Panc1 (cell line): ENCODE results near the gene CYB5R2.

ENCODE experiments used
- SIN3A ChIP-seq: IDR thresholded peaks from 2 replicates; pipeline ENCODE4 v1.6.1; 2012; ENCODE audit warnings: low read depth, mild to moderate bottlenecking, low read length, moderate library complexity, borderline replicate concordance; ENCODE audit not compliant: insufficient read depth
- TF ChIP-seq, protein P1 (sequence below): fragments of 450-650 bp; IDR thresholded peaks from 2 replicates; pipeline ENCODE4 v1.5.1; 2017; ENCODE audit warnings: mild to moderate bottlenecking
- TF ChIP-seq, protein P2 (sequence below), 2 experiments: IDR thresholded peaks; 2 replicates each; pipeline ENCODE4 v1.6.1; 2011 to 2012; ENCODE audit warnings: low read depth in 2 of 2, control low read depth in 1 of 2, low read length in 1 of 2, mild to moderate bottlenecking in 1 of 2, moderate library complexity in 1 of 2; ENCODE audit not compliant: insufficient read depth in 1 of 2

DNA sequence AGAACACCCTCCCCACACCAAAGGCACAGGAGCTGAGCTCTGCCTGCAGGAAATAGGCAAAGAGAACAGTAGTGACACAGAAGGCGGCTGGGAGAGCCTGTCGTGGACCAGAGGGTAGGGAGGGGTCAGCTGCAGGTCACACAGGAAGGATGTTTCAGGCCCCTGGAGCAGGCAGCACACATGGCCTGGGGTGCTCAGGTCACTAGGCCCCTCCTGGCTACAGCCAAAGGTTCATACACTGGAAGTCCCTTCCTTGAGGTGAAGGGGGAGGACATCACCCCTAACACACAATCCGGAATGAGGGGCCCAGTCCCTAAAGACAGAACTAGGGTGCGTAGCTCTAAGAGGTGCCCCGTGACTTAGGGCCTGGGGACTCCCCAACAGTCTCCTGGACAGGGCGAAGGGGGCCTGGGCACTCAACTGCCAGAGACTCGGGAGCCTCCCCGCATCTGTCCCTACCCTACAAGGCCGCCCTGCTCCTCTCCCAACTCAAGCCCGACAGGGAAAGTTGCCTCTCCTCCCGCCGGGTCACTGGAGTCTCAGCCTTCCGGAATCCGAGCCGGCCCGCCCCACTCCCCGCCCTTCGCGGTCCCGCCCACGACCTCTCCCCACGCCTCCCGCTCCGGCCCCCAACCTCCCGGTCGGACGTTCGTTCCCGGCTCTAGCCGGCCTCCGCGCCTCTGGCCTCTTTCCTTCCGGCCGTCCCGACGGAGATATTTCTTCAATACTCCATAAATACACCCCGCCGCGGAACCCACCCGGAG lies at the start of gene CYB5R2:
- TF ChIP-seq, protein P1, sequence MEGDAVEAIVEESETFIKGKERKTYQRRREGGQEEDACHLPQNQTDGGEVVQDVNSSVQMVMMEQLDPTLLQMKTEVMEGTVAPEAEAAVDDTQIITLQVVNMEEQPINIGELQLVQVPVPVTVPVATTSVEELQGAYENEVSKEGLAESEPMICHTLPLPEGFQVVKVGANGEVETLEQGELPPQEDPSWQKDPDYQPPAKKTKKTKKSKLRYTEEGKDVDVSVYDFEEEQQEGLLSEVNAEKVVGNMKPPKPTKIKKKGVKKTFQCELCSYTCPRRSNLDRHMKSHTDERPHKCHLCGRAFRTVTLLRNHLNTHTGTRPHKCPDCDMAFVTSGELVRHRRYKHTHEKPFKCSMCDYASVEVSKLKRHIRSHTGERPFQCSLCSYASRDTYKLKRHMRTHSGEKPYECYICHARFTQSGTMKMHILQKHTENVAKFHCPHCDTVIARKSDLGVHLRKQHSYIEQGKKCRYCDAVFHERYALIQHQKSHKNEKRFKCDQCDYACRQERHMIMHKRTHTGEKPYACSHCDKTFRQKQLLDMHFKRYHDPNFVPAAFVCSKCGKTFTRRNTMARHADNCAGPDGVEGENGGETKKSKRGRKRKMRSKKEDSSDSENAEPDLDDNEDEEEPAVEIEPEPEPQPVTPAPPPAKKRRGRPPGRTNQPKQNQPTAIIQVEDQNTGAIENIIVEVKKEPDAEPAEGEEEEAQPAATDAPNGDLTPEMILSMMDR, result no peak
- TF ChIP-seq, protein P2, sequence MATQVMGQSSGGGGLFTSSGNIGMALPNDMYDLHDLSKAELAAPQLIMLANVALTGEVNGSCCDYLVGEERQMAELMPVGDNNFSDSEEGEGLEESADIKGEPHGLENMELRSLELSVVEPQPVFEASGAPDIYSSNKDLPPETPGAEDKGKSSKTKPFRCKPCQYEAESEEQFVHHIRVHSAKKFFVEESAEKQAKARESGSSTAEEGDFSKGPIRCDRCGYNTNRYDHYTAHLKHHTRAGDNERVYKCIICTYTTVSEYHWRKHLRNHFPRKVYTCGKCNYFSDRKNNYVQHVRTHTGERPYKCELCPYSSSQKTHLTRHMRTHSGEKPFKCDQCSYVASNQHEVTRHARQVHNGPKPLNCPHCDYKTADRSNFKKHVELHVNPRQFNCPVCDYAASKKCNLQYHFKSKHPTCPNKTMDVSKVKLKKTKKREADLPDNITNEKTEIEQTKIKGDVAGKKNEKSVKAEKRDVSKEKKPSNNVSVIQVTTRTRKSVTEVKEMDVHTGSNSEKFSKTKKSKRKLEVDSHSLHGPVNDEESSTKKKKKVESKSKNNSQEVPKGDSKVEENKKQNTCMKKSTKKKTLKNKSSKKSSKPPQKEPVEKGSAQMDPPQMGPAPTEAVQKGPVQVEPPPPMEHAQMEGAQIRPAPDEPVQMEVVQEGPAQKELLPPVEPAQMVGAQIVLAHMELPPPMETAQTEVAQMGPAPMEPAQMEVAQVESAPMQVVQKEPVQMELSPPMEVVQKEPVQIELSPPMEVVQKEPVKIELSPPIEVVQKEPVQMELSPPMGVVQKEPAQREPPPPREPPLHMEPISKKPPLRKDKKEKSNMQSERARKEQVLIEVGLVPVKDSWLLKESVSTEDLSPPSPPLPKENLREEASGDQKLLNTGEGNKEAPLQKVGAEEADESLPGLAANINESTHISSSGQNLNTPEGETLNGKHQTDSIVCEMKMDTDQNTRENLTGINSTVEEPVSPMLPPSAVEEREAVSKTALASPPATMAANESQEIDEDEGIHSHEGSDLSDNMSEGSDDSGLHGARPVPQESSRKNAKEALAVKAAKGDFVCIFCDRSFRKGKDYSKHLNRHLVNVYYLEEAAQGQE (IDR thresholded peaks at IDR 0.05; ENCODE audit: insufficient read depth in 1 of 2, low read depth in 2 of 2, low read length in 1 of 2), result no peak
- TF ChIP-seq SIN3A, result no peak
